Mesendoderm (in vitro differentiated cells): ENCODE measurements around the gene ATP8A1.

Source experiments
- DNase-seq: peaks from one replicate; pipeline ENCODE4 v3.0.0; 2013
- H2AK5ac ChIP-seq: 2 replicates; pipeline ENCODE4 v1.6.1; 2013; ENCODE audit warnings: low read length, inconsistent platforms
- H2BK120ac ChIP-seq: 2 replicates; pipeline ENCODE4 v1.6.1; 2013; ENCODE audit warnings: low read depth, mild to moderate bottlenecking, low read length, moderate library complexity, mixed read lengths
- H2BK15ac ChIP-seq: replicated peaks from 2 replicates; pipeline ENCODE4 v1.6.1; 2013; ENCODE audit warnings: low read depth, mild to moderate bottlenecking, moderate library complexity
- H2BK5ac ChIP-seq: 2 replicates; pipeline ENCODE4 v1.6.1; 2013; ENCODE audit warnings: low read length, inconsistent platforms
- H3K18ac ChIP-seq: 2 replicates; pipeline ENCODE4 v1.6.1; 2013; ENCODE audit warnings: mild to moderate bottlenecking, low read length, mixed read lengths
- H3K23ac ChIP-seq: one replicate; pipeline ENCODE4 v1.6.1; 2013; ENCODE audit warnings: low read length
- H3K27ac ChIP-seq: 2 replicates; pipeline ENCODE4 v1.5.1; 2013; ENCODE audit warnings: low read depth, mild to moderate bottlenecking, inconsistent platforms, low read length, moderate library complexity
- H3K27me3 ChIP-seq: 2 replicates; pipeline ENCODE4 v1.6.1; 2013; ENCODE audit warnings: low read length, control low read depth, mild to moderate bottlenecking, inconsistent platforms; ENCODE audit not compliant: insufficient read depth, poor library complexity
- H3K36me3 ChIP-seq: 2 replicates; pipeline ENCODE4 v1.6.1; 2013; ENCODE audit warnings: low read length, inconsistent platforms; ENCODE audit not compliant: control insufficient read depth, insufficient read depth
- H3K4ac ChIP-seq: one replicate; pipeline ENCODE4 v1.6.1; 2013; ENCODE audit warnings: low read depth, mild to moderate bottlenecking, low read length, moderate library complexity
- H3K4me1 ChIP-seq: 2 replicates; pipeline ENCODE4 v1.6.1; 2013; ENCODE audit warnings: low read depth, low read length, inconsistent platforms; ENCODE audit not compliant: control insufficient read depth
- H3K4me2 ChIP-seq: 2 replicates; pipeline ENCODE4 v1.6.1; 2013; ENCODE audit warnings: low read length
- H3K4me3 ChIP-seq: 2 replicates; pipeline ENCODE4 v1.5.1; 2013; ENCODE audit warnings: mild to moderate bottlenecking, low read length
- H3K56ac ChIP-seq: one replicate; pipeline ENCODE4 v1.6.1; 2013; ENCODE audit warnings: low read length
- H3K79me1 ChIP-seq: 2 replicates; pipeline ENCODE4 v1.6.1; 2013; ENCODE audit warnings: low read length, inconsistent platforms
- H3K79me2 ChIP-seq: 2 replicates; pipeline ENCODE4 v1.6.1; 2013; ENCODE audit warnings: mild to moderate bottlenecking, low read length; ENCODE audit not compliant: control insufficient read depth, insufficient read depth
- H3K9ac ChIP-seq: 2 replicates; pipeline ENCODE4 v1.6.1; 2013; ENCODE audit warnings: low read length, inconsistent platforms
- H4K5ac ChIP-seq: one replicate; pipeline ENCODE4 v1.6.1; 2013; ENCODE audit warnings: low read length
- H4K8ac ChIP-seq: one replicate; pipeline ENCODE4 v1.6.1; 2013; ENCODE audit warnings: low read depth, mild to moderate bottlenecking, control low read depth, low read length, moderate library complexity
- WGBS: extraction: QIAGEN DNeasy Blood & Tissue Kit; methylation state at CpG from one replicate; pipeline ENCODE4 v1.1.7; 2013; ENCODE audit warnings: low lambda C conversion rate, missing lambda C conversion rate; ENCODE audit not compliant: insufficient coverage; ENCODE audit errors: extremely low coverage; 5-methylcytosine and 5-hydroxymethylcytosine counted together

The ATP8A1 gene

GRCh38 chr4:42404001-42404400, 252.9 kb downstream of the ATP8A1 start:
- H2AK5ac ChIP-seq, result no peak overlapping the region
- H3K79me2 ChIP-seq, result no peaks in the 10 kb centered on the region
- H3K4me1 ChIP-seq, result peaks cover 5% of the 10 kb centered on the region
- no peak overlapping the region for H3K56ac ChIP-seq
- no peaks in the 10 kb centered on the region for H3K79me1 ChIP-seq
- H2BK15ac ChIP-seq, result no peak overlapping the region
- H4K8ac ChIP-seq, result no peak overlapping the region
- H3K18ac ChIP-seq, result no peak overlapping the region
- no peak overlapping the region for H4K5ac ChIP-seq
- H2BK5ac ChIP-seq, result no peak overlapping the region
- WGBS, result no CpG with 5 or more reads among the region's 6 CpGs
- H2BK120ac ChIP-seq, result no peak overlapping the region
- peak; percentile 37 for DNase-seq
- H3K27me3 ChIP-seq, result peaks cover 6% of the 10 kb centered on the region
- H3K4ac ChIP-seq, result no peak overlapping the region
- H3K23ac ChIP-seq, result no peak overlapping the region
- no peak overlapping the region for H3K27ac ChIP-seq
- H3K4me3 ChIP-seq, result no peak overlapping the region
- no peaks in the 10 kb centered on the region for H3K36me3 ChIP-seq
- no peak overlapping the region for H3K4me2 ChIP-seq
- no peak overlapping the region for H3K9ac ChIP-seq

DNA sequence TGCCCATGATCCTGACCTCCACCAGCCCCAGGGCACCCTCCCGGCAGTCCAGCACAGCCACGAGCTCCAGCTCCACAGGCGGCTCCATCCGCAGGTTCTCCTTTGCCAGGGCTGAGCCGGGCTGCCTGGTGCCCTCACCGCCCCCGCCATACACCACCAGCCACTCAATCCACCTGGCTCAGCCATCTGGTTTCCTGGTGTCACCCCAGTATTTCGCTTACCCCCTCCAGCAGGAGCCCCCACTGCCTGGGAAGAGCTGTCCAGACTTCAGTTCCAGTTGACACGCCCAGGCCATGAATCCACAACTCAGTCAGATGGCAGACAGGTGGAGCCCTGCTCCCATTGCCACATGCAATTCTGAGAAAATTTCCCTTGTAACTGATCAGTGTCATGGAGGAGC, 255.7 kb downstream of the ATP8A1 start:
- WGBS, result no CpG with 5 or more reads among the region's 9 CpGs
- Histone ChIP-seq H3K9ac (no peak overlapping the region), H2AK5ac (no peak overlapping the region), H3K79me2 (no peaks in the 10 kb centered on the region), H3K27ac (no peak overlapping the region), H3K4me1 (peaks cover 8% of the 10 kb centered on the region), H3K36me3 (no peaks in the 10 kb centered on the region), H3K23ac (no peak overlapping the region), H2BK15ac (no peak overlapping the region), H4K5ac (no peak overlapping the region), H4K8ac (no peak overlapping the region), H3K79me1 (no peaks in the 10 kb centered on the region), H3K4ac (no peak overlapping the region), H2BK120ac (no peak overlapping the region), H3K27me3 (peaks cover 12% of the 10 kb centered on the region), H2BK5ac (no peak overlapping the region), H3K4me3 (no peak overlapping the region), H3K18ac (no peak overlapping the region), H3K56ac (no peak overlapping the region), H3K4me2 (no peak overlapping the region)
- DNase-seq, result peak; percentile 53

GRCh38 chr4:42399393-42399792, 257.5 kb downstream of the ATP8A1 start:
- Histone ChIP-seq H2BK15ac (no peak overlapping the region), H3K9ac (peak overlapping the region; percentile 71), H3K79me1 (no peaks in the 10 kb centered on the region), H4K8ac (no peak overlapping the region), H3K56ac (peak overlapping the region; percentile 92), H2BK5ac (no peak overlapping the region), H3K36me3 (no peaks in the 10 kb centered on the region), H3K4me2 (peak overlapping the region; percentile 99), H3K4ac (no peak overlapping the region), H4K5ac (no peak overlapping the region), H3K4me1 (peaks cover 8% of the 10 kb centered on the region), H3K18ac (no peak overlapping the region), H2BK120ac (no peak overlapping the region), H3K27ac (no peak overlapping the region), H2AK5ac (no peak overlapping the region), H3K4me3 (peak overlapping the region; percentile 45), H3K79me2 (no peaks in the 10 kb centered on the region), H3K23ac (no peak overlapping the region), H3K27me3 (peaks cover 17% of the 10 kb centered on the region)
- no CpG with 5 or more reads among the region's 10 CpGs for WGBS
- peak; percentile 53 for DNase-seq

DNA sequence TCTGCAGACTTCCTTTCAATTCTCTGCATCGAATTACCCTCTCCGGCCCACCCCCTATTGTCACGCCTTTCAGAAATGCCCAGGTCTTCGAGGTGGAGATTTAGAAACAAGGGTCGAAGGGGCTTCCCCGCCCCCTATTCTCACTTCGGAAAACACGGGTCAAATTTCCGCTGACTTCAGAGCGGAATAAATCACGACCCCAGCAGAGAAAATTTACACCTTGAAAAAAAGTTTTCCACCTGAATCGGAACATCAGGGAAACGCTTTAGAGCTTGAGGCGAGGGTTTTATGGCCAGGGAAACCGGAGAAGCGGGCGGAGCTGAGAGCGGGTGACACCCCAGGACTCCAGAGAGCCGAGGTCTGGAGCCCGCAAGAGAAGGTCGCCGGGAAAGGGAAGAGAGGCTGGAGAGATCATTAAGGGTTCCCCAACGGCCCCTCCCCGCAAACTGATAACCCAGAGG, 258.0 kb downstream of the ATP8A1 start:
- peaks cover 8% of the 10 kb centered on the region for H3K4me1 ChIP-seq
- peak overlapping the region; percentile 14 for H3K27ac ChIP-seq
- no peaks in the 10 kb centered on the region for H3K79me2 ChIP-seq
- H3K23ac ChIP-seq, result no peak overlapping the region
- H3K4me2 ChIP-seq, result peak overlapping the region; percentile 99
- DNase-seq, result peak; percentile 68
- no peak overlapping the region for H3K18ac ChIP-seq
- no CpG with 5 or more reads among the region's 24 CpGs for WGBS
- H3K56ac ChIP-seq, result peak overlapping the region; percentile 92
- peaks cover 17% of the 10 kb centered on the region for H3K27me3 ChIP-seq
- no peak overlapping the region for H2BK15ac ChIP-seq
- no peak overlapping the region for H2BK5ac ChIP-seq
- no peak overlapping the region for H2AK5ac ChIP-seq
- H4K8ac ChIP-seq, result no peak overlapping the region
- no peak overlapping the region for H4K5ac ChIP-seq
- H2BK120ac ChIP-seq, result no peak overlapping the region
- H3K36me3 ChIP-seq, result no peaks in the 10 kb centered on the region
- no peaks in the 10 kb centered on the region for H3K79me1 ChIP-seq
- peak overlapping the region; percentile 71 for H3K9ac ChIP-seq
- no peak overlapping the region for H3K4ac ChIP-seq
- peak overlapping the region; percentile 45 for H3K4me3 ChIP-seq

- H3K79me1 ChIP-seq, result no peaks in the 10 kb centered on the region
- peaks cover 8% of the 10 kb centered on the region for H3K4me1 ChIP-seq
- no peak overlapping the region for H2AK5ac ChIP-seq
- H3K27ac ChIP-seq, result peak overlapping the region; percentile 14
- no peak overlapping the region for H2BK15ac ChIP-seq
- peak; percentile 71 for DNase-seq
- peaks cover 17% of the 10 kb centered on the region for H3K27me3 ChIP-seq
- peak overlapping the region; percentile 92 for H3K56ac ChIP-seq
- no peak overlapping the region for H2BK120ac ChIP-seq
- no peaks in the 10 kb centered on the region for H3K79me2 ChIP-seq
- peak overlapping the region; percentile 71 for H3K9ac ChIP-seq
- peak overlapping the region; percentile 34 for H3K18ac ChIP-seq
- no peak overlapping the region for H4K5ac ChIP-seq
- peak overlapping the region; percentile 48 for H3K23ac ChIP-seq
- no peaks in the 10 kb centered on the region for H3K36me3 ChIP-seq
- peak overlapping the region; percentile 99 for H3K4me2 ChIP-seq
- H3K4ac ChIP-seq, result no peak overlapping the region
- WGBS, result no CpG with 5 or more reads among the region's 60 CpGs
- no peak overlapping the region for H2BK5ac ChIP-seq
- no peak overlapping the region for H4K8ac ChIP-seq
- H3K4me3 ChIP-seq, result peak overlapping the region; percentile 23
Observed at GRCh38 chr4:42398171-42398870, 258.6 kb downstream of the ATP8A1 start.
